DOHH2 (cell line): ENCODE results near the gene UBTD1.

ENCODE experiments used
- H3F3A ChIP-seq: fragments of 200-600 bp; sonication (generic), shearing (Covaris generic); 2 replicates; pipeline ENCODE4 v1.6.0; 2016; ENCODE audit warnings: antibody characterized with exemption, mild to moderate bottlenecking; ENCODE audit not compliant: control insufficient read depth, insufficient read depth
- H3K27ac ChIP-seq: fragments of 200-600 bp; sonication (generic); 2 replicates; pipeline ENCODE4 v1.5.1; 2014; ENCODE audit warnings: low read depth, mild to moderate bottlenecking, low read length, moderate library complexity
- H3K27me3 ChIP-seq: fragments of 200-600 bp; sonication (generic); 2 replicates; pipeline ENCODE4 v1.6.1; 2014; ENCODE audit warnings: mild to moderate bottlenecking, low read length, mixed read lengths; ENCODE audit not compliant: control insufficient read depth
- H3K36me3 ChIP-seq: fragments of 200-600 bp; sonication (generic); 2 replicates; pipeline ENCODE4 v1.6.1; 2014; ENCODE audit warnings: mild to moderate bottlenecking, low read length, moderate library complexity, mixed read lengths; ENCODE audit not compliant: control insufficient read depth
- H3K4me1 ChIP-seq: fragments of 200-600 bp; sonication (generic); 2 replicates; pipeline ENCODE4 v1.6.1; 2014; ENCODE audit warnings: mild to moderate bottlenecking, low read length, mixed read lengths; ENCODE audit not compliant: control insufficient read depth
- H3K4me2 ChIP-seq: fragments of 200-600 bp; sonication (generic); 2 replicates; pipeline ENCODE4 v1.6.0; 2014; ENCODE audit warnings: mild to moderate bottlenecking, low read length, moderate library complexity
- H3K4me3 ChIP-seq: fragments of 200-600 bp; sonication (generic); 2 replicates; pipeline ENCODE4 v1.5.1; 2014; ENCODE audit warnings: mild to moderate bottlenecking, low read length, mixed read lengths
- H3K79me2 ChIP-seq: fragments of 200-600 bp; sonication (generic); 2 replicates; pipeline ENCODE4 v1.6.1; 2014; ENCODE audit warnings: mild to moderate bottlenecking, low read length, mixed read lengths; ENCODE audit not compliant: control insufficient read depth
- H3K9me2 ChIP-seq: fragments of 200-600 bp; sonication (generic); replicated peaks from 2 replicates; pipeline ENCODE4 v1.6.1; 2014; ENCODE audit warnings: mild to moderate bottlenecking, low read length, mixed read lengths; ENCODE audit not compliant: control insufficient read depth
- H3K9me3 ChIP-seq: fragments of 200-600 bp; sonication (generic); 2 replicates; pipeline ENCODE4 v1.6.1; 2014; ENCODE audit warnings: antibody characterized with exemption, low read length, mixed read lengths; ENCODE audit not compliant: control insufficient read depth, insufficient read depth
- H4K20me1 ChIP-seq: fragments of 200-600 bp; sonication (generic); 2 replicates; pipeline ENCODE4 v1.6.0; 2014; ENCODE audit warnings: low read depth, mild to moderate bottlenecking, antibody characterized with exemption, low read length, moderate library complexity; ENCODE audit not compliant: control insufficient read depth, insufficient read depth
- EZH2phosphoT487 ChIP-seq: fragments of 200-600 bp; sonication (generic); IDR thresholded peaks from 2 replicates; pipeline ENCODE4 v1.6.1; 2017; ENCODE audit warnings: borderline replicate concordance, mild to moderate bottlenecking, antibody characterized with exemption, low read length, moderate library complexity, mixed read lengths
- TF ChIP-seq, protein P1 (sequence below): fragments of 200-600 bp; sonication (generic); IDR thresholded peaks from one replicate; pipeline ENCODE4 v1.5.1; 2014; ENCODE audit warnings: antibody characterized with exemption, mild to moderate bottlenecking, low read depth, low read length; ENCODE audit not compliant: poor library complexity, severe bottlenecking

Gene UBTD1

DNA sequence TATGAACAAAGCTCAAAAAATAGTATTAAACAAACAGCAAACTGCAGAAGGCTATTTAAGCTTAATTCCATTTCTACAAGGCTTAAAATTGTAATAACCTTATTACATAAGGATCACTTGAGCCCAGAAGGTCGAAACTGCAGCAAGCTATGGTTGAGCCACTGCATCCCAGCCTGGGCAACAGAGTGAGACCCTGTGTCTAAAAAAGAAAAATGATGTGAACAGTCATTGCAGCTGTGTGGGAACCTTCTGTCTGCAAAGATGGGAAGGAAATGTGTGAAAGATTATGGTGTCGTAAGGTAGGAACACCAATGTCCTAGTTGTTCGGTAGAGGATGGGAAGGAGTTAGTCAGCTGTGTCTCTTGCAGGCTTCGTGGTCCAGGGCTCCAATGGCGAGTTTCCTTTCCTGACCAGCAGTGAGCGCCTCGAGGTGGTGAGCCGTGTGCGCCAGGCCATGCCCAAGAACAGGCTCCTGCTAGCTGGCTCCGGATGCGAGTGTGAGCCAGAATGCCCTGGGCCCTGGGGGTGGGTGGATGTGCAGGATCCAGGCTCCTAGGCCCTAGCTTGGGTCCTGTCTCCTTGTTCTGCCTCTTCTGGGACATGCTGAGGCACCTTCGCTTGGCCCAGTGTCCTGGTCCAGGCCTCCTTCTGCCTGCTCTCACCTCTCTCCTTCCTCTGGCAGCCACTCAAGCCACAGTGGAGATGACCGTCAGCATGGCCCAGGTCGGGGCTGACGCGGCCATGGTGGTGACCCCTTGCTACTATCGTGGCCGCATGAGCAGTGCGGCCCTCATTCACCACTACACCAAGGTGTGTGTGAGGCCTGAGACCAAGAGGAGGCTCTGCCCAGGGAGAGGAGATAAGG, 99.9 kb downstream of the UBTD1 start:
- Histone ChIP-seq H4K20me1 (no peaks in the 10 kb centered on the region), H3K79me2 (no peaks in the 10 kb centered on the region), H3K4me2 (no peak overlapping the region), H3K27ac (no peak overlapping the region), H3K4me1 (no peaks in the 10 kb centered on the region), H3F3A (no peaks in the 10 kb centered on the region), H3K36me3 (no peaks in the 10 kb centered on the region), H3K27me3 (no peaks in the 10 kb centered on the region), H3K9me3 (no peaks in the 10 kb centered on the region), H3K9me2 (no peaks in the 10 kb centered on the region), H3K4me3 (no peak overlapping the region)
- no peak for TF ChIP-seq EZH2phosphoT487
- TF ChIP-seq, protein P1, sequence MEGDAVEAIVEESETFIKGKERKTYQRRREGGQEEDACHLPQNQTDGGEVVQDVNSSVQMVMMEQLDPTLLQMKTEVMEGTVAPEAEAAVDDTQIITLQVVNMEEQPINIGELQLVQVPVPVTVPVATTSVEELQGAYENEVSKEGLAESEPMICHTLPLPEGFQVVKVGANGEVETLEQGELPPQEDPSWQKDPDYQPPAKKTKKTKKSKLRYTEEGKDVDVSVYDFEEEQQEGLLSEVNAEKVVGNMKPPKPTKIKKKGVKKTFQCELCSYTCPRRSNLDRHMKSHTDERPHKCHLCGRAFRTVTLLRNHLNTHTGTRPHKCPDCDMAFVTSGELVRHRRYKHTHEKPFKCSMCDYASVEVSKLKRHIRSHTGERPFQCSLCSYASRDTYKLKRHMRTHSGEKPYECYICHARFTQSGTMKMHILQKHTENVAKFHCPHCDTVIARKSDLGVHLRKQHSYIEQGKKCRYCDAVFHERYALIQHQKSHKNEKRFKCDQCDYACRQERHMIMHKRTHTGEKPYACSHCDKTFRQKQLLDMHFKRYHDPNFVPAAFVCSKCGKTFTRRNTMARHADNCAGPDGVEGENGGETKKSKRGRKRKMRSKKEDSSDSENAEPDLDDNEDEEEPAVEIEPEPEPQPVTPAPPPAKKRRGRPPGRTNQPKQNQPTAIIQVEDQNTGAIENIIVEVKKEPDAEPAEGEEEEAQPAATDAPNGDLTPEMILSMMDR = no peak

DNA sequence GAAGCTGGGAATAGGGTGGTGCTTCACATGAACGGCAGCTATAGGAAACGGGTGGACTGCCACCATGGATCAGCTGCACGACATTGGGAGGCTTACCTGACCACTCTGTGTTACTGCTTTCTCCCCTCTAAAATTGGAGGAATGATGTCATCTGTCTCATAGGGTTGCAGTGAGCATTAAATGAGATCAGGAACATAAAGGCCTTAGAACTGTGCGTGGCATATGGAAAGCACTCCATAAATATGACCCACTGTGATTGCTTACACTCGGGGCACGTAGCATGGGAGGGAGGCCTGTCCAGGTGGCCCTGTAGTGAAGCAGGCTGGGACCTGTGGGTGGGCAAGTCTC, 100.5 kb downstream of the UBTD1 start:
- no peak for TF ChIP-seq EZH2phosphoT487
- TF ChIP-seq, protein P1 = no peak
- no peaks in the 10 kb centered on the region for H3K79me2 ChIP-seq
- H3K4me2 ChIP-seq = no peak overlapping the region
- no peaks in the 10 kb centered on the region for H3K9me2 ChIP-seq
- no peak overlapping the region for H3K27ac ChIP-seq
- no peaks in the 10 kb centered on the region for H3K27me3 ChIP-seq
- no peaks in the 10 kb centered on the region for H3K4me1 ChIP-seq
- no peaks in the 10 kb centered on the region for H3F3A ChIP-seq
- H3K9me3 ChIP-seq = no peaks in the 10 kb centered on the region
- H4K20me1 ChIP-seq = no peaks in the 10 kb centered on the region
- H3K4me3 ChIP-seq = no peak overlapping the region
- no peaks in the 10 kb centered on the region for H3K36me3 ChIP-seq

DNA sequence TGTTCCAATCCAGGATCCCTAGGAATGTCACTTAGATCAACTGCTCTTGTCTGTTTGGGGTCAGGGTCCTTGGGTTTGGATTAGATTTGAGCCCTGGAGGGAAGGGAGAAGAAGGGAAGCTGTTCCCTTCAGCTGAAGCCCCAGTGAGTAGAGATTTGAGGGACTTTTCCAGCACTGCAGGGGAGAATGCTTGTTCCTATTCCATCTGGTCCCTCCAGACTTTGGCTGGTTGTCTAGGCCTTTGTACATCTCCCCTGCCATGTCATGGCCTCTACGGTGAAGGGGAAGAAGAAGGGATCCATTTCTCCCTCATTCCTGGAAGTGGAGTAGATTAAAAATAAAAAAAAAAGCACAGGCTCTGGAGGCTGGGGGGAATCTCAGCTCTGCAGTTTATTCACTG, 101.9 kb downstream of the UBTD1 start:
- Histone ChIP-seq H4K20me1 (no peaks in the 10 kb centered on the region), H3F3A (no peaks in the 10 kb centered on the region), H3K9me2 (no peaks in the 10 kb centered on the region), H3K9me3 (no peaks in the 10 kb centered on the region), H3K27me3 (no peaks in the 10 kb centered on the region), H3K79me2 (no peaks in the 10 kb centered on the region), H3K4me3 (no peak overlapping the region), H3K4me1 (no peaks in the 10 kb centered on the region), H3K36me3 (no peaks in the 10 kb centered on the region), H3K4me2 (no peak overlapping the region), H3K27ac (no peak overlapping the region)
- no peak for TF ChIP-seq EZH2phosphoT487
- TF ChIP-seq, protein P1 = no peak
